ENCODE measurements around the gene ALAS2. TPM values are rescaled to one million over a fixed set of nuclear protein-coding genes. Genes with fewer than 3 reads are reported as not detected.
A peak's percentile ranks its signal among the peaks of the same experiment; 100 is the strongest.
"Not testable (repeated sequence)": the region's sequence is repeated elsewhere in the genome, so short reads cannot be mapped to it uniquely, and the experiment has no call there.

Gene ALAS2, protein sequence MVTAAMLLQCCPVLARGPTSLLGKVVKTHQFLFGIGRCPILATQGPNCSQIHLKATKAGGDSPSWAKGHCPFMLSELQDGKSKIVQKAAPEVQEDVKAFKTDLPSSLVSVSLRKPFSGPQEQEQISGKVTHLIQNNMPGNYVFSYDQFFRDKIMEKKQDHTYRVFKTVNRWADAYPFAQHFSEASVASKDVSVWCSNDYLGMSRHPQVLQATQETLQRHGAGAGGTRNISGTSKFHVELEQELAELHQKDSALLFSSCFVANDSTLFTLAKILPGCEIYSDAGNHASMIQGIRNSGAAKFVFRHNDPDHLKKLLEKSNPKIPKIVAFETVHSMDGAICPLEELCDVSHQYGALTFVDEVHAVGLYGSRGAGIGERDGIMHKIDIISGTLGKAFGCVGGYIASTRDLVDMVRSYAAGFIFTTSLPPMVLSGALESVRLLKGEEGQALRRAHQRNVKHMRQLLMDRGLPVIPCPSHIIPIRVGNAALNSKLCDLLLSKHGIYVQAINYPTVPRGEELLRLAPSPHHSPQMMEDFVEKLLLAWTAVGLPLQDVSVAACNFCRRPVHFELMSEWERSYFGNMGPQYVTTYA
- 1 to 10 TPM in 1 of 2 donors, under 1 TPM in 1; 0.53 to 1.1 TPM for total RNA-seq
- long read RNA-seq, result 0 reads

DNA sequence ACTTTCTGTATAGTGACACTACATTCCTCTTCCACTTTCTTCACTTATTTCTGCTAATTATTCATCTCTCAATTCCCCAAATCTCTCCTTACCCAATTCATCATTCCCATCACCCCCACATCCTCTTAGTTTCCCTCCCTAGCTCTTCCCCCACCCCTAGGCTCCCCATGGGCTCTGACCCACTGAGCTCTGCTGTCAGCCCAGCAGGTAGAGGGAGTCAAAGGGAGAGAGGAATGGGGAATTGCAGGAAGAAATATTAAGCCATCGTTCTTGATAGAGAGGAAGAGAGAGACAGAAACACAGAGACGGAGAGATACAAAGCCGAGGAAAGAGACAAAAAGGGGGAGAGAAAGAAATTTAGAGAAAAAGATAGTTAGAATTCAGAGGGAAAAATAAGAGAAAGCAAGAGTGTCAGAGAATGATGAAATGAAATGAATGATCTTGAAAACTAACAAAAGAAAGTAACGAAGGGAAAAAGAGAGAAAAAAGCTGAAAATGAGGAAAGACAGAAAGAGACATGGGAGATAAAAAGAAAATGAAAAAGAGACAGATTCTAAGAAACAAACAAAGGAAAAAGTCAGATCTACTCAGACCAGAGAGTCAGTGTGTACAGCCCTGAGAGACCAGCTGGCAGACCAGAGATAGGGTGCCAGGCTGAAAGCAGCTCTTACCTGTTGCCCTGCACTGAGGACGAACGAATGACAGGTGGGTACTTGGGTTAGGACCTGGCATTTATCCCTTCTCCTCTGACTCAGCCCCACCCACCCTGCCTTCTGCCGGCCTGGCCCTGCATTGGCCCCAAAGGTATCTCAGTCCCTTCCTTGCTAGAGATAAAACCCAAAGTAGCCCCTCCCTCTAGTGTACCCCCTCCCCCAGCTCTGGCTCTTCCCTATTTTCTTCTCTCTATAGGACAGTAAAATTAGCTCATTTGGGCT is at the start of gene ALAS2:
Gene ALAS2 (minus strand): TSS at position 707 of the 935 bp plus-strand sequence. CDS start 4,977 bp downstream, outside the sequence.
- intact Hi-C loops (cut with DNase I), result no loop called here
- ATAC-seq, result no peak

DNA sequence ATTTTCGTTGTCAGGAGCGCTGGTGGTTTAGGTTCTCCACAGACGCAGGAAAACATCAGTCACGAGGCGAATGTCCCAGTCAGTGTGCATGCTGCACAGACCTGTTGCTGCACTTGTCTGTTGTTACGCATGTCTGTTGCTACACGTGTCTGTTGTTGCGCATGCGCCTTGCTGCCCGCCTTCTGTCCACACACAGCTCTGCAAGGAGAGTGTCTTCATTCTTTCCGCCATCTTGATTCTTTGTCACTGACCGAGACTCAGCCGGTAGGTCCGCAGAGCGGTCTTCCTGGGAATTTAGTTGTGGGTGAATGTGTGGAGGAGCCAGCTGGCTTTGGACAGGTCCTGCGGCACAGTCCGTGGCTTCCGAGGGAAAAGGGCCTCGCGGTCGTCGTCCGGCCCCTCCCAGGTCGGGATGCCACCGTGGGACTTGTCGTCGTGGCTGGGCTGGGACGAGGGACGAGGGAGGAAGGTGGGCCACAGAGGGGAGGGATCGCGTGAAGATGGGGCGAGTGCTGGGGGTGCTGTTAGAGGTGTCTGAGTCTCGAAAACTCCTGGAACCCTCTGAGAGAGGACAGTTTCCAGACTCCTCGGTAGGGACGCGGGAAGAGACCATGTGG is 44.2 kb upstream of the ALAS2 start, which contains the start of gene PAGE2B:
Gene PAGE2B (plus strand): TSS at position 180 of the 617 bp plus-strand sequence. CDS start 1,012 bp downstream, outside the sequence.
- intact Hi-C loops (cut with DNase I), result no loop called here
- DNase-seq (no peak), ATAC-seq (no peak)

More for the DNA sequence above, at the start of gene ALAS2:
- DNase-seq, result no peak

GRCh38 chrX:55072286-55072685 is 41.5 kb upstream of the ALAS2 start:
- ATAC-seq (no peak), DNase-seq (no peak)
- intact Hi-C loops (cut with DNase I), result no loop called here

- DNase-seq; intact Hi-C loops (cut with DNase I); ATAC-seq: not testable (repeated sequence)
These were observed 36.4 kb upstream of the ALAS2 start for GRCh38 chrX:55067180-55067579.

GRCh38 chrX:55057675-55058249 is 27.0 kb upstream of the ALAS2 start:
- intact Hi-C loops (cut with DNase I), result loop anchor here (5.0 to 10.0 kb wide), 2 partner anchors 163 to 1740 kb away; no protein-coding TSS in a partner anchor
- DNase-seq, result no peak
- peak; percentile 79 to 82 for ATAC-seq

DNA sequence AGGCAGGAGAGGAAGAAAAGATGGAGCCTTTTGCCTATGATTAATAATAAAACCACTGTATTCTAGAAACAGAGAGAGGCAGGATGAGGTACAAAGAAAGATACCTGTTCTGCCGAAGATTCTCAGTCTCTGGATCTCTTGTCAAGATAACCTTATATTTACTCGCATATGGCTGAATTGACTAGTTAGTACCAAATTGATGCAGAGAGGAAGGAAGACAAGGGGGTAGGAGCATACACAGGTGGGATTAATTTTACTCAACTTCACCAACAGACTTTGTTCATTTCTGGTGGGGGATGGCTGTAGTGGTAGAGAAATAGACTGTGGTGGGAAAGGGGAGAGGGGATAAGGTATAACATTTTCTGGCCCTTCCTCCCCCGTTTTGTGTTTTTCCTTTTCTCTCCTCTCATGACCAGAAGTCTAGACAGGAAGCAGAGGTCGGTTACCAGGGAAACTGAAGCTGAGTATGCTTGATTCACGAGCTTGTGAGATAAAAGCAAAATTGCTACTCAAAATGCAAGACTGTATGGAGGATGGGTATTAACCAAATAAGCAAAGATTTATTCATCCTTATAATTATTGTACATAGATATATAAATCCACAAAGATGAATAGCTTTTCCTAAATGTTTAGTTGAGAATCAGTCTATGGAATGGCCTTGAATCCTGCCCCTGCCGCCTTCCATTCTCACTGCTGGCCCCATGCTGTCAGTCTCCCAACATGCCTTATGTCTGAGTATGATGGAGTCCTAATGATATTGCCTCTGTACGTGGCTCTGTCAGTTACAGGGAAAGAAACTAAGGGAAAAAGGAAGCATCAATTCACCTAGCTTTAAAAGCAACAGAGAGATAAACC is 26.3 kb upstream of the ALAS2 start:
- intact Hi-C loops (cut with DNase I), result loop anchor here (5.0 to 10.0 kb wide), 2 partner anchors 162 to 1740 kb away; no protein-coding TSS in a partner anchor
- DNase-seq (no peak), ATAC-seq (peak; percentile 30 to 57)

DNA sequence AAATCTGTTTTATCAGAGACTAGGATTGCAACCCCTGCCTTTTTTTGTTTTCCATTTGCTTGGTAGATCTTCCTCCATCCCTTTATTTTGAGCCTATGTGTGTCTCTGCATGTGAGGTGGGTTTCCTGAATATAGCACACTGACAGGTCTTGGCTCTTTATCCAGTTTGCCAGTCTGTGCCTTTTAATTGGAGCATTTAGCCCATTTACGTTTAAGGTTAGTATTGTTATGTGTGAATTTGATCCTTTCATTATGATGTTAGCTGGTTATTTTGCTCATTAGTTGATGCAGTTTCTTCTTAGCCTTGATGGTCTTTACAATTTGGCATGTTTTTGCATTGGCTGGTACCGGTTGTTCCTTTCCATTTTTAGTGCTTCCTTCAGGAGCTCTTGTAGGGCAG is 19.8 kb upstream of the ALAS2 start:
- intact Hi-C loops (cut with DNase I), result loop anchor here in 1 of 2 donors (10.0 kb wide), 1 partner anchor 156 kb away; no protein-coding TSS in a partner anchor
- ATAC-seq, DNase-seq: not testable (repeated sequence)

- DNase-seq (no peak), ATAC-seq (no peak)
- intact Hi-C loops (cut with DNase I), result no loop called here
These were observed 10.7 kb upstream of the ALAS2 start for GRCh38 chrX:55041514-55041913.

GRCh38 chrX:55039471-55039870 is 8.7 kb upstream of the ALAS2 start:
- ATAC-seq (no peak), DNase-seq (no peak)
- intact Hi-C loops (cut with DNase I), result no loop called here

DNA sequence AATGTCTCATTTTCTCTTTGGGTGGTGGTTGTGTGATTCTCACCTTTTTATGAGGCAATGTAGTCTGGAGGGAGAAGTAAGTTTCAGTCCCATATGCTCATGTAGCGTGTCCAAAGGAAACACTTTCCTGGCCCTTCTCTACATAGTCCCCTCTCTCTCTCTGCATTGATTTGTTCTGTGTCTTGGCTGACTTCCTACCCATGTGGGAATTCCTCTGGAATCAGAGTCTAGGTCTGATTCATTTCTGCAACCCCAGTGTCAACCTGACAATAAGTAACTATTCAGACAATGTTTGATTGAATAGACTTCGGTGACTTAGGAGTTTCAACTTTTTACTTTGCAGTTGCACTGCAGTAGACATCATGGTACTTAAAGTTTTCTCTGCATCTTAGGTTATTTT is 2.7 kb upstream of the ALAS2 start:
- ATAC-seq, result no peak
- intact Hi-C loops (cut with DNase I), result no loop called here
- no peak for DNase-seq

- ATAC-seq (no peak), DNase-seq (no peak)
- intact Hi-C loops (cut with DNase I), result no loop called here
These were observed 1.5 kb downstream of the ALAS2 start for GRCh38 chrX:55029291-55029690.

DNA sequence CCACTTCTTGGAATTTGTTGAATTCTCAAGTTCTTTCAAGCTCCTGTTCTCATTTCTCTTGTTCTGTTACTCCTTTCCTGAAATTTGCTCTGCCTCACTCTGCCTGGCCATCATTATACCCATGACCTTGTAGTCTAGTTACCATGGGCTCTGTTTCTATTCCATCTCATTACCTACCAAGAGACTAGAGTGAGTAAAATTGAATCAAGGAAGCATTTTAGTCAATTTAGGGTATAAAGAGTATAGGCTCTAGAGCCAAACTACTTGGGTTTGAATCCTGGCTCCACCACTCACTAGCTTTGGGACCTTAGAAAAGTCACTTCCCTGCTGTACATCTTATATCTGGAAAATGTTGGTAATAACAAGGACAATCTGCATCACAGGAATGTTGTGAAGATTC is 2.2 kb downstream of the ALAS2 start:
- no peak for DNase-seq
- intact Hi-C loops (cut with DNase I), result no loop called here
- no peak for ATAC-seq

GRCh38 chrX:55028040-55028439 is 2.7 kb downstream of the ALAS2 start:
- intact Hi-C loops (cut with DNase I), result no loop called here
- no peak for ATAC-seq
- no peak for DNase-seq

DNA sequence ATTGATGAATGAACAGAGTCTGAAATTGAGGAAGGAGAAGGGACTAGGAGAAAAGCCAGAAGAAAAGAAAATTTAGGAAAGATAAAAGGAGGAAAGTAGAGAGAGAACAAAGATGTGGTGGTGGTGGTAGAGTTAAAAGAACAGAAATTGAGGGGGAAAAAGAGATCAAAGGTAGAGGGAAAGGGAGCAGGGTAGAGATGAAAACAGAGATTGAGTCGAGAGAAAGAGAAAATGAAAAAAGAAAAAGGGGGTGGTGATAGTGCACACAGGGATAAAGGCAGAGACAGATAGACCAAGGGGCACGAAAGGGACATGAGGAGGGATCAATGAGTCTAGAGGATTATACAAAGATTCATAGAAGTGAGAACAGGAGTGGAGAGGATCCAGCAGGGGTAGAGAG is 3.9 kb downstream of the ALAS2 start:
- no peak for ATAC-seq

DNA sequence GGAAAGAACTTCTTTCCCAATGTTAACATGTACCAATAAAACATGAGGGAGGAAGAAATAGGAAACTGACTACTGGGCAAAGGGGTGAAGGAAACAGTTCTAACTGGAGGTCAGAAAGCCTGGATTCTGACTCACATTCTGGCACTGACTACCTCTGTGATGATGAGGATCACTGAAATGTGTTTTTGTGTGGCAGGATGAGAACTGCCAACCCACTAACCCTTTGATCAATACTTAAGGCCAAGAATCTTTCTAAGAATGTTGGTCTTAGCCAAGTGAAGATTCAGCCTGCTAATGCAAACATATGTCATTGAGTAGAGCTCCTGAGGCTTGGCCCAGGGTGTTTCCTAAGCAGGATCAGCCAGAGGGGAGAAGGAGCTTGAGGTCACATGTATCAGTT is 4.6 kb downstream of the ALAS2 start:
- intact Hi-C loops (cut with DNase I), result no loop called here
- DNase-seq, result no peak
- no peak for ATAC-seq

More for the DNA sequence above, 3.9 kb downstream of the ALAS2 start:
- intact Hi-C loops (cut with DNase I), result no loop called here
- no peak for DNase-seq

- DNase-seq (no peak), ATAC-seq (no peak)
- intact Hi-C loops (cut with DNase I), result no loop called here
These were observed 15.9 kb downstream of the ALAS2 start for GRCh38 chrX:55014897-55015299.

DNA sequence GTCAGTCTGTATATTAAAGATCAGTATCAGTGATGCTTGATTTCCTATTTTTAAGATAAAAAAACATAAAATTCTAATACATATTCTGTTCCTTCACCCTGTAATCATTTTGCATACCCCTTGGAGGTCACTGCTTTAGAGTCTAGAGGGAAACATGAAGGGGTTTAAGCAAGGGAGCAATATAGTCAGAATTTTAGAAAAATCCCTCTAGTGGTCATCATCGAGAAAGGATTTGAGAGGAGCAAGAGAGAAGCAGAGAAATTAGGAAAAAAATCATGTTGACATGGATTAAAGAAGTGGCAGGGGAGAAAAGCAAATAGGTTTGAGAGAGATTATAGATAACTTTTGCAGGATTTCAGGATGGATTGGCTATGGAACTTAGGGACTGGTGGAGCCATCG is 19.5 kb downstream of the ALAS2 start:
- intact Hi-C loops (cut with DNase I), result no loop called here
- ATAC-seq (no peak), DNase-seq (no peak)

Data from left cardiac atrium (tissue), 4 donors.